AG08396 (cell line): ENCODE measurements around the gene PRKCA.

Experiments used
- DNase-seq: peaks from one replicate; pipeline ENCODE4 v3.0.0; 2012; ENCODE audit warnings: low spot score, mixed read lengths

Gene PRKCA

DNA sequence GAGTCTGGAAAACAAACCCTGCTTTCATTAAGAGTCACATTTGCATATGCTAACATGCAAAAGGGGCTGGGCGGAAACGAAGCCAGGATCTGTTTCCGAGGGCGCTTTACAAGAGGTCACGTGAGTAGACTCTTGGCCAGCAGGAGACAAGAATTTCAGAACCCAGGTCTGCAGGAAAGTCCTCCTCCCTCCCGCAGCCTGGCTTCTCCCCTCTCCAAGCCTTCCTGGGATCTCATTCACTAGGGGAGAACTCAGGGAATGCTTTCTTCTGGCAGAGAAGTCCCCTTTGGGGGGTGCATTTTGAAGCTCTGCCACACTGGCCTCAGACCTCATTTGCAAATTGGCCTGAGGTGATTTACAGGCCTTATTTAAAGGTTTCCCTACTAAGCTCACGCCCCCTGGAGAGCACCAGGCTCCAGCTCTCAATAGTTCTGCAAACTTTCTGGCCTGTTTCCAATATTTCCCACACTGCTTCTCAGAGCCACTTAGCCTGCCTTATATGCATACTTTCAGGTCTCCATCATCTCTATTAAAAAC, 475.3 kb downstream of the PRKCA start:
- DNase-seq, result no peak

DNA sequence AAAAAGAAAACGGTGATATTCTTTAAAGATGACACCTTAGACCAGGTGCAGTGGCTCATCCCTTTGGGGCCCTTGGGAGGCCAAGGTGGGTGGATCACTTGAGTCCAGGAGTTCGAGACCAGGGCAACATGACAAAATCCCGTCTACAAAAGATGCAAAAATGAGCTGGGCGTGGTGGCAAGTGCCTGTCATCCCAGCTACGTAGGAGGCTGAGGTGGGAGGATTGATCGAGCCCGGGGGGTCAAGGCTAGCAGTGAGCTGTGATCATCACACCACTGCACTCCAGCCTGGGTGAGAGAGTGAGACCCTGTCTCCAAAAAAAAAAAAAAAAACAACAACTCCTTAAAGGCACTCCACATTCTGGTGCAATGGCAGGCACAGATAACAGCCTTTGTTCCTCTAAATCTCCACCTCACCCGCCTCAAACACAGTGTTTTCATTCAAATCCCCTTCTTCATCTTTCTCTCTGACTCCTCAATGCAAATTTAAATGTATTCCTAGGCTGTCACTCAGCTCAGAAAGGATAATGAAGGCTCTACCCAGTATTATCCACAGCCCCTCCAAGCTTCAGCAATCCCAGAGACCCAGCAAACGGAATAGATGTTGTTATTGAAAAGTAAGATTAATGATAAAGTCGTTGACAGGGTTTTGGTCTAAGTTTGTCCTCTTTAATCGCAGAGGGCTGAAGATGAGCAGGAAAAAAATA, 476.3 kb downstream of the PRKCA start:
- DNase-seq, result no peak

DNA sequence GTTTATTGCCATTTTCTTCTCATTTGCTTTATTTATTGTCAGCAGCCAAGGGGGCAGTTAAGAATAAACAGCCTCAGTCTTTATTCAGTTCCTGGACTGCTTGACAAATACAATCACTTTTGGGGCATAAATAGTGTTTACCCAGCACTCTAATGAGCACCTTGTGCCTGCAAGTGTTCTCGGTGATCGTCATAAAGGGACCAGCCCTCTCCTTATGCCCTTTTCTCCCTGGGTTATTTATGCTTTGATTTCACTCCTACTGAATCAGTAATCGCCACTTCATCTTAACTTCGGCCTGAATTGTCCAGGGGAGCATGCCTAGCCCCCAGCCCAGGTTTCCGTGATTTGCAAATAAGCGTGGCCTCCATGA, 476.8 kb downstream of the PRKCA start:
- no peak for DNase-seq

DNA sequence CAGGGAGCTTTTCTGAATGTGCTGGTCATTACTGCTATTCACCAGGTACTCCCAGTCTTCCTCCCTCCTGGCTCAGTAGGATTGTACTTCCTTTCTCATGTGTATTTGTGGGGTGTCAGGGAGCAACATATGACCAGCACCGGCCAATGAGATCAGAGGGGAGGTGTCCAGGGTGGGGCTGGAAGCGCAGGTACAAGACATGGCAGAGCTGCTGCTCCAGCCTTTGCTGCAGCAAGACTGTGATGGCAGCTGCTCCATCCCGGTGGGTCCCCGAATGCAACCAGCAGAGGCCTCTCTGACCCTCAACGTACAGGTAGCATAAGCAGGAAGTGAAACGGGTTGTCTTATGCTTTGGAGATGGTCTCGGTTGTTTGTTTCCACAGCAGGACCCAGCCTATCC, 478.7 kb downstream of the PRKCA start:
- no peak for DNase-seq

GRCh38 chr17:66782851-66783250, 480.4 kb downstream of the PRKCA start:
- no peak for DNase-seq

GRCh38 chr17:66783656-66784381, 481.4 kb downstream of the PRKCA start:
- no peak for DNase-seq

GRCh38 chr17:66784621-66785364, 482.4 kb downstream of the PRKCA start:
- no peak for DNase-seq

DNA sequence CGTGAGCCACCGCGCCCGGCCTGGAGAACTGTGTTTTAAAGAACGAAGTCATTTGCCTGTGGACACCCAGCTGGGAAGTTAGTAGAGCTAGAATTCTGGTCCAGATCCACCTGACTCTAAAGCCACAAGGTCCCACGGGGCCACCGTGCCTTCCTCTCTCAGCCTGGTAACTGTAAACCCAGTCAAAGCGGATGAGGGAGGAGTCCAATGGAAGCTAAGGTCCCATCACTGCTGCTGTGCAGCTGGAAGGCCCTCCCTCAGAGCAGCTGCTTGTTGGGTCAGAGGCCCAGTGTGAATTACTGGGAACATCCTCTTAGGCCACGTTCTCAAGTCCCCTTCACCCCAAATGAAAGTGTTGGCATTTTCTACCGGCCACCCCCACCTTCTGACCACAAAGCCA, 483.7 kb downstream of the PRKCA start:
- no peak for DNase-seq

- DNase-seq, result no peak
These were observed 485.5 kb downstream of the PRKCA start for GRCh38 chr17:66787914-66788313.

- no peak for DNase-seq
These were observed 486.7 kb downstream of the PRKCA start for GRCh38 chr17:66789093-66789492.

GRCh38 chr17:66789961-66790437, 487.6 kb downstream of the PRKCA start:
- no peak for DNase-seq

- DNase-seq, result no peak
These were observed 488.2 kb downstream of the PRKCA start for GRCh38 chr17:66790501-66791061.

DNA sequence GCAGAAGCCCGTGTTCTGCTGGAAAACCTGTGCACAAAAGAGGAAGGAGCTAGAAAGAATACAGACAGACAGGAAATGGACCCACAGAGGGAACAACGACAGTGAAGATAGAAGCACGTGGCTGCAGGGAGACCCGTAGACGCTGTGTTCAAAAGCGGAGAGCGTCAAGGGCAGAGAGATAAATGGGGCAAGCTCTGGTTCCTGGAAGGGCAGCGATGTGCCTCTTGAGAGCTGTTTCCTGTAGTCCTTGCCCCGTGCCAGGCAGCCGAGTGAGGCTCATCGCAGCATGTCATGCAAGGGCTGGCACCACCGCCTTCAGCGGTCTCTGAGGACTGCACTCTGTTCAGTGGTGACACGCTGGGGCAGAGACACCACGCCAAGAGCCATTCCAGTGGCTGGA, 488.9 kb downstream of the PRKCA start:
- DNase-seq, result no peak

GRCh38 chr17:66793814-66794213, 491.4 kb downstream of the PRKCA start:
- DNase-seq, result no peak

GRCh38 chr17:66795486-66795885, 493.1 kb downstream of the PRKCA start:
- DNase-seq, result no peak

DNA sequence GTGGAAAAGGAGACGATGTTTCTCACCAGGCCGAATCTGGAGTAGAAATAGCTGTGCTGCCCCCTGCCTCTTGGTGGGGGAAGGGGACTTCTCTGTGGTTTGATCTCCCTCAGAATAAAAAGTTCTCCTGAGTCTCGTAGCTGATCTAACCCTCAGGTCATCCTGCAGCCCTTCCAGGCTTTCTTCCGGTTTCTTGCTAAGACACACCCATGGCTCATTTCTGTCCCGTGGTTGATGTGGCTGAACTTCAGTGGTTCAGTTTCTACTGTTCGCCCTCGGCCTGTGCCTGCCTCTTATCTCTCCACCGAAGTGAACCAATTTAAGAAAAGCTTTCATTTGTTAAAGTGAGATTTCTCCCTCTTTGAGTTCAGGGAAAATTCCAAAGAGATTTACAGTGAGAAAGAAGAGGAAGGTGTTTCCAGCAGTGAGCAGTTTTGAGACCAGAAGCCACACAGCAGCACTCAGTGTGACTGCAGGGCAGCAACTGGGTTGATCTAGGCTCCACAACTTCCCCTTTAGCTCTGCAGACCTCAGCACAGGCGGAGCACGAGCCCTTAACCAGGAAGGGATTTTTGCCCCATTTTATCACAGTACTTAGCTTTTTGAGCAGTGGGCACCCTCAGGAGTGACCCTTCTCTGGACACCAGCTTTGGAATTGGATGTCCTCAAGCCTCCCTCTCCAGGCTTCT, 497.6 kb downstream of the PRKCA start:
- no peak for DNase-seq

- DNase-seq, result no peak
These were observed 501.1 kb downstream of the PRKCA start for GRCh38 chr17:66803474-66803951.

GRCh38 chr17:66805567-66805966, 503.2 kb downstream of the PRKCA start:
- DNase-seq, result no peak

- no peak for DNase-seq
These were observed 504.8 kb downstream of the PRKCA start for GRCh38 chr17:66807182-66807581.

DNA sequence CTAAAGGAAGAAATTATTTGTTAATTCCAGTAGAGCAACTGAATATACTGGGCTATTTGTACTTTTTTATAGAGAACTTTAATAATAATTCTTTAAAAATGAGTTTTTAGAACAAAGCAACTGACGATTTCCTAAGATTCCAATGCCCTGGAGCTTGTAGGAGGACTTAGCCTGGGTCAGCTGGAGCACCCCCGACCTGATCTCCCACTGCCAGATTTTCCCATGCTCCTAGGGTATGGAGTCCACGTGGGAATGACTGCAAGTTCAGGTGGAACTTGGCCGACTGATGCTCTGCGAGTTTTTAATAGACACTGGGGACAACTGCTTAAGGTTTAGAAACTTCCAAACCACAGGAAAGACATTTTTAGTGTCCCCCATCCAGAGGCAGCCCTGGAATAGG, 507.0 kb downstream of the PRKCA start:
- DNase-seq, result no peak

GRCh38 chr17:66810951-66811682, 508.7 kb downstream of the PRKCA start:
- no peak for DNase-seq
